SK-N-MC (cell line): Measurements from ENCODE around the gene CREB3.

ENCODE experiments used
- EZH2 ChIP-seq: fragments of 200-600 bp; sonication (generic); IDR thresholded peaks from one replicate; pipeline ENCODE4 v1.6.1; 2017; ENCODE audit warnings: antibody characterized with exemption
- FOXP2 ChIP-seq: optimal IDR thresholded peaks from 2 replicates; pipeline ENCODE3; 2011; ENCODE audit warnings: mild to moderate bottlenecking, moderate library complexity; ENCODE audit not compliant: insufficient read depth; ENCODE audit errors: extremely low read length, control extremely low read depth
- POLR2AphosphoS5 ChIP-seq: IDR thresholded peaks from 2 replicates; pipeline ENCODE4 v1.6.1; 2012; ENCODE audit warnings: mild to moderate bottlenecking, low read depth, low read length, borderline replicate concordance

DNA sequence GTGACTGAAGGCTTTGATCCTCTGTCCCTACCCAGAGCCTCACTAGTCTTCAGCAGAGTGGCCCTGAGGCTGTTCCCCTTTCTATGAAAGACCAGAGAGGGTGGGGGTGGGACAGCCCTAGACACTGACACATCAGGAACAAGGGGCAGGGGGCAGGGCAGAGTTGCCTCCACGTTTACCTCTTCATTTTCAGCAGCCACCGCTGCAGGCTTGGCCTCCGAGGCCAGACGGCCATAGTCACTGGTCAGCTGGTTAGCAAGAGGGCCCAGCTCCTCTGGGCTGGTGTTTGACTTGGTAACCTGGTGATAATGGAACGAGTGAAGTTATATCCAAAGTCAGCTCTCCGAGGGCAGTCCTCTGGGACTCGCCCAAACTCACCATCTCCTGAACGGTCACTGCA lies 27.1 kb upstream of the CREB3 start:
- TF ChIP-seq EZH2: no peak
- no peak for TF ChIP-seq POLR2AphosphoS5
- no peak for TF ChIP-seq FOXP2
